ENCODE results near the gene KCNK13.

The KCNK13 gene

DNA sequence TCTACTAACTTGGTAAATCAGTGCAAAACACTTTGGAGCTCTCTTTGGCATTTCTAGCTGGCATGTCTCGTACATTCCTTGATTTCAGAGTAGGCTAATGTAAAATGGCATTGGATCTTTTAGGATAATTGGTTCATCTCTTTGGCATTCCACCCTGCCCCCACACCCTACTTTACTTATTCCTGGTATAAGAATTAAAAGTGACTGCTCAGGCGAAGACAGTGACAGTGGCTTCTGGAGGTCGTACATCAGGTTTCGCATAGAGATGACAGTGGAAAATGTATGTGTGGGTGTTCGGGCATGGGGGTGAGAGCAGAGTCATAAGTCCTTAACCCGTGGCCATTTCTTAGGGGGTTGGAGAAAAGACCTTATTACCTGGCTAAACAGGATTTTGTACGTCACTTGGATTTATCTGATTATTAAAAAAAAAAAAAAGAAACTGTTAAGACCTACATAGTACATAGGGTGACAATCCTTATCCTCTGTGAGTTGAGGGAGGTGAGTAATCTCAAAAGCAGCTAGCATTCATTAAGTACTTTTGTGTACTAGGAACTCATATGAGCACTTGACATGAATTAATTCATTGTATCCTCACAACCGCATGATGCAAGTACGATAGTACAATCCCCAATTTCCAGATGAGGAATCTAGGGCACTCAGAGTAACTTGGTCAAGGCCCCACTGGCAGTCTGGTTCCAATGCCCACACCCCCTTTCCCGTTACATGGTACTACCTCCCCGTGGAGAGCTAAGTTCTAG, 22.4 kb upstream of the KCNK13 start:
- Histone ChIP-seq H3K4me1 (ENCODE audit: control insufficient read depth, insufficient read depth, low read length, poor library complexity, severe bottlenecking) (no peaks in the 10 kb centered on the region), H3K27me3 (replicated peaks; ENCODE audit: control insufficient read depth, insufficient read depth, low read length, poor library complexity, severe bottlenecking) (no peaks in the 10 kb centered on the region), H3K9me3 (ENCODE audit: control insufficient read depth, low read length) (no peaks in the 10 kb centered on the region), H3K4me3 (ENCODE audit: insufficient read depth, low read depth, low read length, poor library complexity, severe bottlenecking) (no peak overlapping the region), H3K36me3 (ENCODE audit: control insufficient read depth, insufficient read depth, low read length) (peaks cover 27% of the 10 kb centered on the region), H3K27ac (ENCODE audit: insufficient read depth, low read length, poor library complexity, severe bottlenecking) (no peak overlapping the region)
- DNase-seq, result no peak

DNA sequence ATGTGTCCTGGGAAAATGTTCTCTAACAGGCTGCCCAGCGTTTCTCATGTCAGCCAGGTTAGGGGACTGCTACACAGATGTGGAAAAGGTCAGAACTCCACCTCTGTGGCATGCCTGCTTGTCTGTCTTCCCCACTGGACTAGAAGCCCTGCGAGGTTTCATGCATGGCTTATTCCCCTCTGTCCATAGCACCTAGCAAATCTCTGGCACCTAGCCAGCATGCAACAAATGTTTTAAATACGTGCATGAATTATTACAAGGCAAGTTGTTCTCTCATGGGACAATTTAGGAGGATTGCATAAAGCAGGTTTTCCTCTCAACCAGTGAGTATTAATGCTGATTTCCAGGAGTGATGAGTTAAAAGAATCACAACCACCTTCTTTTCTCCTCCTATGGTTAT, 21.4 kb upstream of the KCNK13 start:
- Histone ChIP-seq H3K27me3 (replicated peaks; ENCODE audit: control insufficient read depth, insufficient read depth, low read length, poor library complexity, severe bottlenecking) (no peaks in the 10 kb centered on the region), H3K9me3 (ENCODE audit: control insufficient read depth, low read length) (no peaks in the 10 kb centered on the region), H3K4me3 (ENCODE audit: insufficient read depth, low read depth, low read length, poor library complexity, severe bottlenecking) (no peak overlapping the region), H3K27ac (ENCODE audit: insufficient read depth, low read length, poor library complexity, severe bottlenecking) (no peak overlapping the region), H3K36me3 (ENCODE audit: control insufficient read depth, insufficient read depth, low read length) (peaks cover 23% of the 10 kb centered on the region), H3K4me1 (ENCODE audit: control insufficient read depth, insufficient read depth, low read length, poor library complexity, severe bottlenecking) (no peaks in the 10 kb centered on the region)
- no peak for DNase-seq

DNA sequence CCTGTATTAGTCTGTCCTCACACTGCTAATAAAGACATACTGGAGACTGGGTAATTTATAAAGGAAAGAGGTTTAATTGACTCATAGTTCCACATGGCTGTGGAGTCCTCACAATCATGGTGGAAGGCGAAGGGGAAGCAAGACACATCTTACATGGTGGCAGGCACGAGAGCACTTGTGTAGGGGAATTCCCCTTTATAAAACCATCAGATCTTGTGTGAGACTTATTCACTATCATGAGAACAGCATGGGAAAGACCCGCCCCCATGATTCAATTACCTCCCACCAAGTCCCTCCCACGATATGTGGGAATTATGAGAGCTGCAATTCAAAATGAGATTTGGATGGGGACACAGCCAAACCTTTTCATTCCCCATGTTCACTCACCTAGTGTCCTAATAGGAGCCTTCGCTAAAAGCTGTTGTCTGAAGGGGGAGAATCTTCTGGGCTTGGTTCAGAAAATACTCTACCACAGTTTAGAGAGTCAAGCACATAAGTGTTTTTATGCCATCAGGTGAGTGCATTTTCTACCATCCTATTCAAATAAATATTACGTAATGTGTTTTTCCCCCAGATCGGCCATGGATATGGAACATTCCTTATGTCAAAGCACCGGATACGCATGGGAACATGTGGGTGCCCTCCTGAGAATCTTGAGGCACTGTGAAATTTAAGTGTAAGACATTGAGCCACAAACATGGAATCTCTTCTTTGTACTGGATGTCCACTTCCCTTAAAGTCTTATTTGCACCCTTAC, 19.1 kb upstream of the KCNK13 start:
- no peaks in the 10 kb centered on the region for H3K9me3 ChIP-seq (ENCODE audit: control insufficient read depth, low read length)
- H3K27me3 ChIP-seq (replicated peaks; ENCODE audit: control insufficient read depth, insufficient read depth, low read length, poor library complexity, severe bottlenecking), result no peaks in the 10 kb centered on the region
- peaks cover 13% of the 10 kb centered on the region for H3K36me3 ChIP-seq (ENCODE audit: control insufficient read depth, insufficient read depth, low read length)
- H3K4me1 ChIP-seq (ENCODE audit: control insufficient read depth, insufficient read depth, low read length, poor library complexity, severe bottlenecking), result no peaks in the 10 kb centered on the region
- DNase-seq, result no peak
- H3K27ac ChIP-seq (ENCODE audit: insufficient read depth, low read length, poor library complexity, severe bottlenecking), result no peak overlapping the region
- no peak overlapping the region for H3K4me3 ChIP-seq (ENCODE audit: insufficient read depth, low read depth, low read length, poor library complexity, severe bottlenecking)

GRCh38 chr14:90045616-90046015, 16.2 kb upstream of the KCNK13 start:
- DNase-seq, result no peak
- H3K4me1 ChIP-seq (ENCODE audit: control insufficient read depth, insufficient read depth, low read length, poor library complexity, severe bottlenecking), result no peaks in the 10 kb centered on the region
- H3K9me3 ChIP-seq (ENCODE audit: control insufficient read depth, low read length), result no peaks in the 10 kb centered on the region
- H3K36me3 ChIP-seq (ENCODE audit: control insufficient read depth, insufficient read depth, low read length), result peaks cover 11% of the 10 kb centered on the region
- no peak overlapping the region for H3K27ac ChIP-seq (ENCODE audit: insufficient read depth, low read length, poor library complexity, severe bottlenecking)
- no peak overlapping the region for H3K4me3 ChIP-seq (ENCODE audit: insufficient read depth, low read depth, low read length, poor library complexity, severe bottlenecking)
- no peaks in the 10 kb centered on the region for H3K27me3 ChIP-seq (replicated peaks; ENCODE audit: control insufficient read depth, insufficient read depth, low read length, poor library complexity, severe bottlenecking)

DNA sequence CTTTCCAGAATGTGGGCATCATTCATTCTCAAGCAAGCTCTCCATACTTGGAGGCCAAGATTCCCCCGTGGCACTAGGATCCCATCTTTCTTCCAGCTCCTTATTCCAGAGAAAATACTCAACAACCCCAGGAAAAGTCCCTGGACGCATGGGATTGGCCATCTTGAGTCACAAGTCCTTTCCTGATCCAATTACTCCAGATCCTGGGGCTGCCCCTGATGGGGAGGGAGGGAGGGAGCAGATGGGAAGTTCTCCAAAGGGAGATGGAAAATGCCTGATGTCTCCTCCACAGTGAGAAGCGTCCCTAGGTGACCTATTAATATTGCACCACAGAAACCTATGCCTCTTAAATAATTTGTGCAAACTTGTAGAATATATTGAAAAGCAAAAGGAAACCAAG, 12.4 kb upstream of the KCNK13 start:
- no peaks in the 10 kb centered on the region for H3K4me1 ChIP-seq (ENCODE audit: control insufficient read depth, insufficient read depth, low read length, poor library complexity, severe bottlenecking)
- H3K9me3 ChIP-seq (ENCODE audit: control insufficient read depth, low read length), result no peaks in the 10 kb centered on the region
- H3K36me3 ChIP-seq (ENCODE audit: control insufficient read depth, insufficient read depth, low read length), result no peaks in the 10 kb centered on the region
- H3K27ac ChIP-seq (ENCODE audit: insufficient read depth, low read length, poor library complexity, severe bottlenecking), result no peak overlapping the region
- DNase-seq, result no peak
- no peak overlapping the region for H3K4me3 ChIP-seq (ENCODE audit: insufficient read depth, low read depth, low read length, poor library complexity, severe bottlenecking)
- H3K27me3 ChIP-seq (replicated peaks; ENCODE audit: control insufficient read depth, insufficient read depth, low read length, poor library complexity, severe bottlenecking), result peaks cover 6% of the 10 kb centered on the region

- H3K9me3 ChIP-seq (ENCODE audit: control insufficient read depth, low read length), result no peaks in the 10 kb centered on the region
- no peak overlapping the region for H3K27ac ChIP-seq (ENCODE audit: insufficient read depth, low read length, poor library complexity, severe bottlenecking)
- H3K27me3 ChIP-seq (replicated peaks; ENCODE audit: control insufficient read depth, insufficient read depth, low read length, poor library complexity, severe bottlenecking), result peaks cover 6% of the 10 kb centered on the region
- DNase-seq, result no peak
- no peaks in the 10 kb centered on the region for H3K36me3 ChIP-seq (ENCODE audit: control insufficient read depth, insufficient read depth, low read length)
- H3K4me3 ChIP-seq (ENCODE audit: insufficient read depth, low read depth, low read length, poor library complexity, severe bottlenecking), result no peak overlapping the region
- H3K4me1 ChIP-seq (ENCODE audit: control insufficient read depth, insufficient read depth, low read length, poor library complexity, severe bottlenecking), result no peaks in the 10 kb centered on the region
Observed at GRCh38 chr14:90050271-90050670, 11.5 kb upstream of the KCNK13 start.

GRCh38 chr14:90053044-90053443, 8.8 kb upstream of the KCNK13 start:
- Histone ChIP-seq H3K9me3 (ENCODE audit: control insufficient read depth, low read length) (no peaks in the 10 kb centered on the region), H3K27me3 (replicated peaks; ENCODE audit: control insufficient read depth, insufficient read depth, low read length, poor library complexity, severe bottlenecking) (peaks cover 15% of the 10 kb centered on the region), H3K27ac (ENCODE audit: insufficient read depth, low read length, poor library complexity, severe bottlenecking) (no peak overlapping the region), H3K36me3 (ENCODE audit: control insufficient read depth, insufficient read depth, low read length) (no peaks in the 10 kb centered on the region), H3K4me1 (ENCODE audit: control insufficient read depth, insufficient read depth, low read length, poor library complexity, severe bottlenecking) (no peaks in the 10 kb centered on the region), H3K4me3 (ENCODE audit: insufficient read depth, low read depth, low read length, poor library complexity, severe bottlenecking) (no peak overlapping the region)
- DNase-seq, result no peak

DNA sequence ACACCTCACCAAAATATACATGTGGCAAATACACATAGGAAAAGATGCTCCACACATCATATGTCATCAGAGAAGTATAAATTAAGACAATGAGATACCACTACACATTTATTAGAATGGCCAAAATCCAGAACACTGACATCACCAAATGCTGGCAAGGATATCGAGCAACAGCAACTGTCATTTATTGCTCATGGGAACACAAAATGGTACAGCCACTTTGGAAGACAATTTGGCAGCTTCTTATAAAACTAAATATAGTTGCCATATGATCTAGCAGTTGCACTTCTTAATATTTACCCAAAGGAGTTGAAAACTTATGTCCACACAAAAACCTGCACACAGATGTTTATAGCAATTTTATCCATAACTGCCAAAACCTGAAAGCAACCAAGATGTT, 7.0 kb upstream of the KCNK13 start:
- no peak overlapping the region for H3K4me3 ChIP-seq (ENCODE audit: insufficient read depth, low read depth, low read length, poor library complexity, severe bottlenecking)
- H3K9me3 ChIP-seq (ENCODE audit: control insufficient read depth, low read length), result no peaks in the 10 kb centered on the region
- DNase-seq, result no peak
- peaks cover 15% of the 10 kb centered on the region for H3K27me3 ChIP-seq (replicated peaks; ENCODE audit: control insufficient read depth, insufficient read depth, low read length, poor library complexity, severe bottlenecking)
- H3K36me3 ChIP-seq (ENCODE audit: control insufficient read depth, insufficient read depth, low read length), result no peaks in the 10 kb centered on the region
- H3K27ac ChIP-seq (ENCODE audit: insufficient read depth, low read length, poor library complexity, severe bottlenecking), result no peak overlapping the region
- H3K4me1 ChIP-seq (ENCODE audit: control insufficient read depth, insufficient read depth, low read length, poor library complexity, severe bottlenecking), result no peaks in the 10 kb centered on the region

- H3K27me3 ChIP-seq (replicated peaks; ENCODE audit: control insufficient read depth, insufficient read depth, low read length, poor library complexity, severe bottlenecking), result peaks cover 22% of the 10 kb centered on the region
- no peak for DNase-seq
Observed at GRCh38 chr14:90056826-90057225, 5.0 kb upstream of the KCNK13 start.

GRCh38 chr14:90058876-90059458, 2.8 kb upstream of the KCNK13 start:
- Histone ChIP-seq H3K4me3 (ENCODE audit: insufficient read depth, low read depth, low read length, poor library complexity, severe bottlenecking) (no peak overlapping the region), H3K27ac (ENCODE audit: insufficient read depth, low read length, poor library complexity, severe bottlenecking) (no peak overlapping the region), H3K4me1 (ENCODE audit: control insufficient read depth, insufficient read depth, low read length, poor library complexity, severe bottlenecking) (peaks cover 26% of the 10 kb centered on the region), H3K27me3 (replicated peaks; ENCODE audit: control insufficient read depth, insufficient read depth, low read length, poor library complexity, severe bottlenecking) (peaks cover 34% of the 10 kb centered on the region), H3K36me3 (ENCODE audit: control insufficient read depth, insufficient read depth, low read length) (no peaks in the 10 kb centered on the region), H3K9me3 (ENCODE audit: control insufficient read depth, low read length) (no peaks in the 10 kb centered on the region)
- DNase-seq, result no peak

More at GRCh38 chr14:90056826-90057225, 5.0 kb upstream of the KCNK13 start:
- H3K9me3 ChIP-seq (ENCODE audit: control insufficient read depth, low read length), result no peaks in the 10 kb centered on the region
- H3K4me1 ChIP-seq (ENCODE audit: control insufficient read depth, insufficient read depth, low read length, poor library complexity, severe bottlenecking), result peaks cover 12% of the 10 kb centered on the region
- H3K36me3 ChIP-seq (ENCODE audit: control insufficient read depth, insufficient read depth, low read length), result no peaks in the 10 kb centered on the region
- no peak overlapping the region for H3K4me3 ChIP-seq (ENCODE audit: insufficient read depth, low read depth, low read length, poor library complexity, severe bottlenecking)
- H3K27ac ChIP-seq (ENCODE audit: insufficient read depth, low read length, poor library complexity, severe bottlenecking), result no peak overlapping the region
